Raji (cell line): Measurements from ENCODE around the gene ARHGAP8.

ENCODE experiments used
- POLR2A ChIP-seq: IDR thresholded peaks from 2 replicates; pipeline ENCODE4 v1.6.1; 2011; ENCODE audit warnings: low read depth, low read length, control low read depth; ENCODE audit not compliant: insufficient read depth

The ARHGAP8 gene

GRCh38 chr22:44837481-44837880 lies 85.1 kb downstream of the ARHGAP8 start:
- no peak for TF ChIP-seq POLR2A

GRCh38 chr22:44838316-44839016 lies 86.1 kb downstream of the ARHGAP8 start:
- TF ChIP-seq POLR2A: no peak

- no peak for TF ChIP-seq POLR2A
These were observed 86.7 kb downstream of the ARHGAP8 start for GRCh38 chr22:44839061-44839460.

- TF ChIP-seq POLR2A: no peak
These were observed 87.3 kb downstream of the ARHGAP8 start for GRCh38 chr22:44839721-44840120.

GRCh38 chr22:44840611-44841322 lies 88.4 kb downstream of the ARHGAP8 start:
- no peak for TF ChIP-seq POLR2A

GRCh38 chr22:44842417-44842816 lies 90.0 kb downstream of the ARHGAP8 start:
- no peak for TF ChIP-seq POLR2A

DNA sequence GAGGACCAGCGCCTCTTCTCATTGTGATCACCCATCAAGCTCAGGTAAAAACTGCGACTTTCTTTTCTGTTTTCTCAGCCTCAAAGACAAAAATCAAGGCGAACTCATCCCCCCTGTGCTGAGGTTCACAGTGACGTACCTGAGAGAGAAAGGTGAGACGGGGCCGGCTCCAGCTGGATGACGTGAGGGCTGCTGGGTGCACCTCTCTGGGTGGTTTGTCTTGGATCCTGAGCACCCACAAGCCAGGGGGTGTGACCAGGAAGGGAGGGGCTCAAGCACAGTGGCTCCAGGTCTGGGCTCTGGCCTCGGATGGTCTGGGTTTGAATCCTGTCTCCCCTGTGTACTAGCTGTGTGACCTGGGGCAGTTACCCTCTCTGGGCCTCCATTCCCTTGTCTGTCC lies 92.8 kb downstream of the ARHGAP8 start:
- TF ChIP-seq POLR2A: no peak

GRCh38 chr22:44845796-44846720 lies 93.7 kb downstream of the ARHGAP8 start:
- no peak for TF ChIP-seq POLR2A

GRCh38 chr22:44846726-44847275 lies 94.4 kb downstream of the ARHGAP8 start:
- TF ChIP-seq POLR2A: no peak

- no peak for TF ChIP-seq POLR2A
These were observed 95.0 kb downstream of the ARHGAP8 start for GRCh38 chr22:44847380-44847779.

GRCh38 chr22:44847892-44848291 lies 95.5 kb downstream of the ARHGAP8 start:
- no peak for TF ChIP-seq POLR2A

GRCh38 chr22:44848296-44848741 lies 95.9 kb downstream of the ARHGAP8 start:
- TF ChIP-seq POLR2A: no peak

- TF ChIP-seq POLR2A: no peak
These were observed 96.5 kb downstream of the ARHGAP8 start for GRCh38 chr22:44848791-44849420.

DNA sequence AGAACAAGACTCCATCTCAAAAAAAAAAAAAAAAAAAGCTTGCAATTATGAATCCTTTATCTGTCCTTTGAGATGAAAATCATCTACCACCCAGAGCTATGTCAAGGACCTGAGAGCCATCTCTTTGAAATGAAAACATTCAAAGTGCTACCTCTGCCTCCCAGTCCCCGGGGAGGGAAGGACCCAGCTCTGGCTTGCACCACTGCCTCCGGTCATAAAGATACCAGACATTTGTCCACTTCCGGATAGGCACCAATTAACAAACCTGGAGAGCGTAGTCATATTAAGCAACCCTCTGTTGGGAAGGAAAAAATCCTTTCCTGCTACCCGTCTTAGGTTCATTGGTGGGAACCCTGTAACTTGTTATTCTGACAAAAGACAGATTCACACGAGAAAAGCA lies 98.6 kb downstream of the ARHGAP8 start:
- TF ChIP-seq POLR2A: no peak

GRCh38 chr22:44855855-44856254 lies 103.5 kb downstream of the ARHGAP8 start:
- TF ChIP-seq POLR2A: no peak
